Hepatocyte (in vitro differentiated cells): ENCODE data around the gene AIP. TPM values are rescaled to one million over a fixed set of nuclear protein-coding genes. Genes with fewer than 3 reads are reported as not detected.

Experiments
- DNase-seq: peaks from one replicate; pipeline ENCODE4 v3.0.0-alpha.2; 2016; ENCODE audit warnings: low spot score
- H2AFZ ChIP-seq: fragments of 200-600 bp; sonication (generic); 2 replicates; pipeline ENCODE4 v1.6.0; 2016; ENCODE audit warnings: antibody characterized with exemption, mild to moderate bottlenecking
- H3K27ac ChIP-seq: fragments of 200-600 bp; sonication (generic); 2 replicates; pipeline ENCODE4 v1.5.1; 2016; ENCODE audit warnings: mild to moderate bottlenecking
- H3K27me3 ChIP-seq: fragments of 200-600 bp; sonication (generic); 2 replicates; pipeline ENCODE4 v1.6.1; 2016
- H3K36me3 ChIP-seq: fragments of 200-600 bp; sonication (generic); replicated peaks from 2 replicates; pipeline ENCODE4 v1.5.1; 2016; ENCODE audit warnings: low read depth; ENCODE audit not compliant: insufficient read depth
- H3K4me1 ChIP-seq: fragments of 200-600 bp; sonication (generic); 2 replicates; pipeline ENCODE4 v1.5.1; 2016; ENCODE audit warnings: mild to moderate bottlenecking, moderate library complexity; ENCODE audit not compliant: insufficient read depth
- H3K4me2 ChIP-seq: fragments of 200-600 bp; sonication (generic); 2 replicates; pipeline ENCODE4 v1.6.0; 2016
- H3K4me3 ChIP-seq: fragments of 200-600 bp; sonication (generic); 2 replicates; pipeline ENCODE4 v1.5.1; 2016; ENCODE audit warnings: mild to moderate bottlenecking
- H3K79me2 ChIP-seq: fragments of 200-600 bp; sonication (generic); 2 replicates; pipeline ENCODE4 v1.6.0; 2017; ENCODE audit warnings: mild to moderate bottlenecking
- H3K9me2 ChIP-seq: fragments of 200-600 bp; sonication (generic); replicated peaks from 2 replicates; pipeline ENCODE4 v1.6.0; 2017; ENCODE audit warnings: mild to moderate bottlenecking; ENCODE audit not compliant: insufficient read depth
- H3K9me3 ChIP-seq: fragments of 200-600 bp; sonication (generic); 2 replicates; pipeline ENCODE4 v1.5.1; 2016; ENCODE audit warnings: low read depth, mild to moderate bottlenecking
- H4K20me1 ChIP-seq: fragments of 200-600 bp; sonication (generic); 2 replicates; pipeline ENCODE4 v1.6.0; 2016; ENCODE audit warnings: mild to moderate bottlenecking; ENCODE audit not compliant: insufficient read depth, poor library complexity, severe bottlenecking
- EZH2 ChIP-seq: fragments of 200-600 bp; sonication (generic); IDR thresholded peaks from 2 replicates; pipeline ENCODE4 v1.6.1; 2016; ENCODE audit warnings: antibody characterized with exemption, mild to moderate bottlenecking, borderline replicate concordance
- EZH2phosphoT487 ChIP-seq: fragments of 200-600 bp; sonication (generic); IDR thresholded peaks from one replicate; pipeline ENCODE4 v1.6.1; 2018; ENCODE audit warnings: antibody characterized with exemption, mild to moderate bottlenecking, low read depth, moderate library complexity; ENCODE audit not compliant: unreplicated experiment, severe bottlenecking
- WGBS: methylation state at CpG from one replicate; pipeline ENCODE4 v1.1.6; 2016; ENCODE audit warnings: low lambda C conversion rate; ENCODE audit errors: missing lambda C conversion rate; 5-methylcytosine and 5-hydroxymethylcytosine counted together
- polyA plus RNA-seq: library from polyadenylated mRNA; unstranded; fragments of >200 nt; fragmentation: Nextera tagmentation; extraction: Ambion mirVana; gene quantifications from 2 replicates; pipeline ENCODE4 v1.2.1, GENCODE V29; 2016
- total RNA-seq: library from RNA; depleted of rRNA; stranded (reverse); fragments of >200 nt; gene quantifications from 2 replicates; pipeline ENCODE4 v1.2.3, GENCODE V29; 2014
- TF ChIP-seq, protein P1 (sequence below): fragments of 200-600 bp; sonication (generic); IDR thresholded peaks from 2 replicates; pipeline ENCODE4 v1.5.1; 2016; ENCODE audit warnings: antibody characterized with exemption, mild to moderate bottlenecking; ENCODE audit not compliant: poor library complexity

Gene AIP
- total and polyA plus RNA-seq, 2 experiments from 2014 or later: 35.3 to 45.2 TPM

DNA sequence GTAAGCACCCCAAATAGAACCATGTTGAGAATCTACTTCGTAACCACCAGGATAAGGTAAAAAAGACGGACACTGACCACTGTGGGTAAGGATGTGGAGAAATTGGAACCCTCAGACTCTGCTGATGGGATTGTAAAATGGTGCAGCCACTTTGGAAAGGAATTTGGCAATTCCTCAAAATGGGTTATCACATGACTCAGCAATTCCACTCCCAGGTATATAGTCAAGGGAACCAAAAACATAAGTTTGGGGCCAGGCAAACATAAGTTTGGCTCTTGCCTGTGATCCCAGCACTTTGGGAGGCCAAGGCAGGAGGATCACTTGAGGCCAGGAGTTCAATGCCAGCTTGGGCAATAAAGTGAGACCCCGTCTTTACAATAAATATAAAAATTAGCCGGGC is 45.5 kb downstream of the AIP start:
- no peaks in the 10 kb centered on the region for H3K36me3 ChIP-seq
- no peak overlapping the region for H3K27ac ChIP-seq
- H3K9me2 ChIP-seq: no peaks in the 10 kb centered on the region
- no peak overlapping the region for H3K4me3 ChIP-seq
- H2AFZ ChIP-seq: no peak overlapping the region
- TF ChIP-seq EZH2: no peak
- TF ChIP-seq EZH2phosphoT487: no peak
- TF ChIP-seq, protein P1, sequence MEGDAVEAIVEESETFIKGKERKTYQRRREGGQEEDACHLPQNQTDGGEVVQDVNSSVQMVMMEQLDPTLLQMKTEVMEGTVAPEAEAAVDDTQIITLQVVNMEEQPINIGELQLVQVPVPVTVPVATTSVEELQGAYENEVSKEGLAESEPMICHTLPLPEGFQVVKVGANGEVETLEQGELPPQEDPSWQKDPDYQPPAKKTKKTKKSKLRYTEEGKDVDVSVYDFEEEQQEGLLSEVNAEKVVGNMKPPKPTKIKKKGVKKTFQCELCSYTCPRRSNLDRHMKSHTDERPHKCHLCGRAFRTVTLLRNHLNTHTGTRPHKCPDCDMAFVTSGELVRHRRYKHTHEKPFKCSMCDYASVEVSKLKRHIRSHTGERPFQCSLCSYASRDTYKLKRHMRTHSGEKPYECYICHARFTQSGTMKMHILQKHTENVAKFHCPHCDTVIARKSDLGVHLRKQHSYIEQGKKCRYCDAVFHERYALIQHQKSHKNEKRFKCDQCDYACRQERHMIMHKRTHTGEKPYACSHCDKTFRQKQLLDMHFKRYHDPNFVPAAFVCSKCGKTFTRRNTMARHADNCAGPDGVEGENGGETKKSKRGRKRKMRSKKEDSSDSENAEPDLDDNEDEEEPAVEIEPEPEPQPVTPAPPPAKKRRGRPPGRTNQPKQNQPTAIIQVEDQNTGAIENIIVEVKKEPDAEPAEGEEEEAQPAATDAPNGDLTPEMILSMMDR: no peak
- H3K4me2 ChIP-seq: no peak overlapping the region
- H4K20me1 ChIP-seq: no peaks in the 10 kb centered on the region
- no peaks in the 10 kb centered on the region for H3K9me3 ChIP-seq
- H3K27me3 ChIP-seq: no peaks in the 10 kb centered on the region
- no peak for DNase-seq
- H3K4me1 ChIP-seq: no peaks in the 10 kb centered on the region
- H3K79me2 ChIP-seq: no peaks in the 10 kb centered on the region
- 93% methylated on average over 4 of the region's 4 CpGs for WGBS

DNA sequence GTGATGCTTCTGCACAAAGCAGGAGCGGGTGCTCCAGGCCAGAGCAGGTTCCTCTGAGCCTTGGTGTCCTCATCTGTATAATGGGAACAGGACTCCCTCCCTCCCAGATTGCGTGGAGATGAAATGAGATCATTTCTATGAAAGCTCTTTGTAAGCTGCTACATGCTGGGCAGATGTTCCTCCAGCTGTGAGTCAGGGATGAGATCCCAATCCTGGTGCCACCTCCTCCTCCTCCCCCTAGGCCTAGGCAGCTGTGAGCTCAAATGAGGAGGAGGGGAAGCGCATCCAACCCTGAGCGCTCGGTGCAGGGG is 47.4 kb downstream of the AIP start:
- TF ChIP-seq EZH2phosphoT487: no peak
- TF ChIP-seq, protein P1: no peak
- no peak for TF ChIP-seq EZH2
- WGBS: 94% methylated on average over 5 of the region's 5 CpGs

DNA sequence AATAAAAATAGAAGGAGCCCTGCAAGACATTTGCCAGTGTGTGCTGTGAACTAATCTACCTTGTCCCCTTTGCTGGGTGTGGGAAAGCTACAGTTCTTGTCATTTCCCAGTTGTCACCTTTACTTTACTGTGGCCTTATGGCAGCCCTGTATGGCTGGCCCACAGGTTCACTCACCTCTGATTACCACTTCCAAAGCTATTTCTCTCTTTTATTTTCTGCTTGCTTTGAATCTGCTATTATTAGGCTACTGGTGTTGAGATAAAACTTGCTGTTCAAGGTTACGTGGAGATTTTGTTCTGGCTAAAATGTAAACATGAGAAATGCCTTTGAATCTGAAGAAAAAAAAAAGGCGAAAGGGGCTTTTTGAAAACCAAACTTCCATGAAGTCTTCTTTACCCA is 50.1 kb downstream of the AIP start:
- Histone ChIP-seq H3K27me3 (no peaks in the 10 kb centered on the region), H3K79me2 (no peaks in the 10 kb centered on the region), H3K9me3 (peaks cover 4% of the 10 kb centered on the region), H3K4me2 (no peak overlapping the region), H3K36me3 (no peaks in the 10 kb centered on the region), H3K4me1 (no peaks in the 10 kb centered on the region), H4K20me1 (no peaks in the 10 kb centered on the region), H3K9me2 (no peaks in the 10 kb centered on the region), H2AFZ (no peak overlapping the region), H3K4me3 (no peak overlapping the region), H3K27ac (no peak overlapping the region)
- 80% methylated on average over 2 of the region's 2 CpGs for WGBS
- TF ChIP-seq EZH2phosphoT487 (no peak), EZH2 (no peak)
- TF ChIP-seq, protein P1: no peak
- no peak for DNase-seq

More for the DNA sequence above, 47.4 kb downstream of the AIP start:
- Histone ChIP-seq H4K20me1 (no peaks in the 10 kb centered on the region), H3K4me2 (no peak overlapping the region), H3K79me2 (no peaks in the 10 kb centered on the region), H2AFZ (no peak overlapping the region), H3K27ac (no peak overlapping the region), H3K4me1 (no peaks in the 10 kb centered on the region), H3K4me3 (no peak overlapping the region), H3K9me2 (no peaks in the 10 kb centered on the region), H3K9me3 (peaks cover 4% of the 10 kb centered on the region), H3K27me3 (no peaks in the 10 kb centered on the region), H3K36me3 (no peaks in the 10 kb centered on the region)
- DNase-seq: no peak

DNA sequence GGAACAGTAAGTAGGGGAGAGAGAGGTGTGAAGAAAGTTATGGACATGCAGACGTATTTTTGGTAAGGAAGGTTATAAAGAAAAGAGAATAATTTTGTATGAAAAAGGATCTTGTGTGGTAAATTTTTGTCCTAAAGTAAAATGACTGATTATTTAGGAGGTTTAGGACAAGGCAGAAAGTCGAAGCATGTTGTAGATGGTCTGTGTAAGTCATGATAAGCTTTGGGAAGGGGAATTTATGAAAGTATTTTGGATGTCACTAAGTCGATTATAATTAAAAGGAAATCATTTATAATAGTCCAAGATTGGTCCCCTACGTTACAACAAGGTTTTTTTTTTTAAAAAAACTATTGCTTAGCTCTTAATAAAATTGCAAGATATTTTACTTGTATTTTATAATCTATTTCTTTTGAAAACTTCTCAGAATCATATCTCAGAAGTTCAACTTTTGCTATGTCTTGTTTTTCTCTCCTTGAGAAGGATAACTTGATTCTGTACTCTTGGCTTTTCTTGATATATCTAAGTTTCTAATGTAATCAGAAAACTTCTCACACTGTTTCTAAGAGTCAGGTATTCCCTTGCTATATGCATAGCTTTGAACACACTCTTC is 51.3 kb downstream of the AIP start:
- H4K20me1 ChIP-seq: no peaks in the 10 kb centered on the region
- no peaks in the 10 kb centered on the region for H3K27me3 ChIP-seq
- H3K27ac ChIP-seq: no peak overlapping the region
- no peaks in the 10 kb centered on the region for H3K36me3 ChIP-seq
- no peaks in the 10 kb centered on the region for H3K4me1 ChIP-seq
- 29% methylated on average over 4 of the region's 4 CpGs for WGBS
- H3K9me3 ChIP-seq: peaks cover 4% of the 10 kb centered on the region
- H3K9me2 ChIP-seq: no peaks in the 10 kb centered on the region
- no peak for TF ChIP-seq EZH2
- TF ChIP-seq, protein P1: no peak
- no peak for TF ChIP-seq EZH2phosphoT487
- no peak overlapping the region for H3K4me2 ChIP-seq
- no peaks in the 10 kb centered on the region for H3K79me2 ChIP-seq
- H2AFZ ChIP-seq: no peak overlapping the region
- no peak for DNase-seq
- H3K4me3 ChIP-seq: no peak overlapping the region
